Measurements from ENCODE around the gene MN1. TPM values are rescaled to one million over a fixed set of nuclear protein-coding genes. Genes with fewer than 3 reads are reported as not detected.

MN1 gene
- total RNA-seq, 1 donor from 2014 or later, result 145 TPM

- Mint-ChIP-seq H3K4me3 (ENCODE audit: unreplicated experiment) (no peak overlapping the region), H3K27ac (ENCODE audit: unreplicated experiment) (peak overlapping the region; percentile 4), H3K36me3 (ENCODE audit: unreplicated experiment) (peaks cover 51% of the 10 kb centered on the region), H3K9me3 (ENCODE audit: unreplicated experiment) (no peaks in the 10 kb centered on the region), H3K27me3 (ENCODE audit: unreplicated experiment) (no peaks in the 10 kb centered on the region), H3K4me1 (ENCODE audit: unreplicated experiment) (peaks cover 48% of the 10 kb centered on the region)
- TF ChIP-seq CTCF (IDR thresholded peaks at IDR 0.05), result no peak
- DNase-seq (ENCODE audit: extremely low spot score, unreplicated experiment), result no peak
Observed at GRCh38 chr22:27761665-27762064, 39.9 kb downstream of the MN1 start.

DNA sequence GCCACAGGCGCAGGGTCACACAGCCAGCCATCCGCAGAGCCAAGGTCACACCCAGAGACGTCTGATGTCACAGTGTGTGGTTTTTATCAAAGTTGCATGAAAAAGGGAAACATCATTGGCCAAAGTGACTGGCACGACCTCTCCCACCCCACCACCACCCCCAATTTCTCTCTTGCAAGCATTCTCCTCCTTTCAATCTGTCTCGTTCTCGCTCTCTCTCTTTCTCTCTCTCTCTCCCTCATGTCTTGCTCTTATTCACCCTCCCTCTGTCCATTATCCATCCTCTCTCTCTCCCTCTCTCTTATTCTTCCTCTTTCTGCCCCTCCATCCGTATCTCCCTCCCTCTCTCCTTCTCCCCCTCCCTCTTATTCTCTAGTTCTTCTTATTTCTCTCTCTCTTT, 40.6 kb downstream of the MN1 start:
- H3K9me3 Mint-ChIP-seq (ENCODE audit: unreplicated experiment), result no peaks in the 10 kb centered on the region
- no peak overlapping the region for H3K27ac Mint-ChIP-seq (ENCODE audit: unreplicated experiment)
- no peak for TF ChIP-seq CTCF (IDR thresholded peaks at IDR 0.05)
- H3K36me3 Mint-ChIP-seq (ENCODE audit: unreplicated experiment), result peaks cover 47% of the 10 kb centered on the region
- peaks cover 43% of the 10 kb centered on the region for H3K4me1 Mint-ChIP-seq (ENCODE audit: unreplicated experiment)
- H3K4me3 Mint-ChIP-seq (ENCODE audit: unreplicated experiment), result no peak overlapping the region
- DNase-seq (ENCODE audit: extremely low spot score, unreplicated experiment), result no peak
- H3K27me3 Mint-ChIP-seq (ENCODE audit: unreplicated experiment), result no peaks in the 10 kb centered on the region

- Mint-ChIP-seq H3K36me3 (ENCODE audit: unreplicated experiment) (peaks cover 49% of the 10 kb centered on the region), H3K4me1 (ENCODE audit: unreplicated experiment) (peaks cover 44% of the 10 kb centered on the region), H3K27ac (ENCODE audit: unreplicated experiment) (peak overlapping the region; percentile 31), H3K9me3 (ENCODE audit: unreplicated experiment) (no peaks in the 10 kb centered on the region), H3K4me3 (ENCODE audit: unreplicated experiment) (no peak overlapping the region), H3K27me3 (ENCODE audit: unreplicated experiment) (no peaks in the 10 kb centered on the region)
- no peak for DNase-seq (ENCODE audit: extremely low spot score, unreplicated experiment)
- TF ChIP-seq CTCF (IDR thresholded peaks at IDR 0.05), result no peak
Observed at GRCh38 chr22:27760474-27760873, 41.1 kb downstream of the MN1 start.

- no peak for TF ChIP-seq CTCF (IDR thresholded peaks at IDR 0.05)
- H3K27me3 Mint-ChIP-seq (ENCODE audit: unreplicated experiment), result no peaks in the 10 kb centered on the region
- peaks cover 50% of the 10 kb centered on the region for H3K36me3 Mint-ChIP-seq (ENCODE audit: unreplicated experiment)
- no peak overlapping the region for H3K4me3 Mint-ChIP-seq (ENCODE audit: unreplicated experiment)
- peaks cover 60% of the 10 kb centered on the region for H3K4me1 Mint-ChIP-seq (ENCODE audit: unreplicated experiment)
- H3K9me3 Mint-ChIP-seq (ENCODE audit: unreplicated experiment), result no peaks in the 10 kb centered on the region
- no peak for DNase-seq (ENCODE audit: extremely low spot score, unreplicated experiment)
- peak overlapping the region; percentile 74 for H3K27ac Mint-ChIP-seq (ENCODE audit: unreplicated experiment)
Observed at GRCh38 chr22:27757928-27758525, 43.5 kb downstream of the MN1 start.

DNA sequence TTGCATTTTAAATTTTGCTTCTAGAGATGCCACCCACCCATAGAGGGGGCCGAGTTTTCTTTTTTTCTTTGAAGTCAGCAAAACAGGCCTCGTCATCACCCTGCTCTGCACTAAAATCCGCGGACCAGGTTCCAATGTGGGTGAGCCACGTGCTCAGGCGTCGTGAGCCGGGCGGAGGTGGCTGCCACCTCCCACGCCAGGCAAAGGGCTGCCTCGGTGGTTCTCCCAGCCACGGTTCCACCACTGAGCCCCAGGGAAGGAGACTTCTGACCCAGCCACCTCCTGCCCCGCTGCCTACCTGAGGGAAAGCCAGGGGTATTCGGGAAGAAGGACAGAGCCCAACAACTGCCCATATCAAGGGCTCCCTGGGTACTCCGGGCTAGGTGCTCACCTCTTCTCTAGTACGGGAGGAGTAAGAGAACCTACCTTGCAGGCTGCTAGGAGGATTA, 45.3 kb downstream of the MN1 start:
- Mint-ChIP-seq H3K4me3 (ENCODE audit: unreplicated experiment) (no peak overlapping the region), H3K27ac (ENCODE audit: unreplicated experiment) (peak overlapping the region; percentile 9), H3K27me3 (ENCODE audit: unreplicated experiment) (no peaks in the 10 kb centered on the region), H3K36me3 (ENCODE audit: unreplicated experiment) (peaks cover 45% of the 10 kb centered on the region), H3K9me3 (ENCODE audit: unreplicated experiment) (no peaks in the 10 kb centered on the region), H3K4me1 (ENCODE audit: unreplicated experiment) (peaks cover 72% of the 10 kb centered on the region)
- TF ChIP-seq CTCF (IDR thresholded peaks at IDR 0.05), result no peak
- no peak for DNase-seq (ENCODE audit: extremely low spot score, unreplicated experiment)
